ENCODE data around the gene TTLL13. TPM values are rescaled to one million over a fixed set of nuclear protein-coding genes. Genes with fewer than 3 reads are reported as not detected.
A peak's percentile ranks its signal among the peaks of the same experiment; 100 is the strongest.
"Not testable (repeated sequence)": the region's sequence is repeated elsewhere in the genome, so short reads cannot be mapped to it uniquely, and the experiment has no call there.

The TTLL13 gene
- total RNA-seq, 1 experiment from 2014 or later: 0.39 TPM

DNA sequence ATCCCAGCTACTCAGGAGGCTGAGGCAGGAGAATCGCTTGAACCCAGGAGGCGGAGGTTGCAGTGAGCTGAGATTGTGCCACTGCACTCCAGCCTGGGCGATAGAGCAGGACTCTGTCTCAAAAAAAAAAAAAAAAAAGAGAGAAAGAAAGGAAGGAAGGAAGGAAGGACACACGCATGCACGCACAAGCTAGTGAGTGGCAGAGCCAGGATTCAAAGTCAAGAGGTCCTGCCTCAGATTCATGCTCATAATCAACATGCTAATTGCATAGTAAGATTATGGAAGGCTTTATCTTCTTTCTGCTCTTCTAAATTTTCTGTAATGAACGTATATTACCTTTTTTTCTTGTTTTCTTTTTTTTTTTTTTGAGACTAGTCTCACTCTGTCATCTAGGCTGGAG is 11.4 kb downstream of the TTLL13 start:
- POLR2A ChIA-PET; BruUV-seq (replicated peaks); H3K9me3 ChIP-seq (ENCODE audit: control insufficient read depth, insufficient read depth, low read depth, low read length); ATAC-seq; H3K27ac ChIP-seq (ENCODE audit: low read length); DNase-seq (ENCODE audit: low read depth, low spot score); H3K4me1 ChIP-seq (ENCODE audit: control insufficient read depth, insufficient read depth, low read length); in situ Hi-C loops (cut with HindIII; ENCODE audit: low pct_unique_long_range_greater_than_20kb, low sequenced_read_pairs); intact Hi-C loops (cut with micrococcal nuclease; ENCODE audit: unreplicated experiment); H3K4me3 ChIP-seq (ENCODE audit: low read depth in 2 of 2, low read length in 2 of 2); H3K36me3 ChIP-seq (ENCODE audit: control insufficient read depth, insufficient read depth, low read length); H3K27me3 ChIP-seq (ENCODE audit: control insufficient read depth, insufficient read depth, low read length): not testable (repeated sequence)
- CTCF ChIA-PET: interaction anchor here (0.7 kb wide), 1 partner anchor 1083 kb away, joined by 5 read pairs; no protein-coding TSS in a partner anchor

DNA sequence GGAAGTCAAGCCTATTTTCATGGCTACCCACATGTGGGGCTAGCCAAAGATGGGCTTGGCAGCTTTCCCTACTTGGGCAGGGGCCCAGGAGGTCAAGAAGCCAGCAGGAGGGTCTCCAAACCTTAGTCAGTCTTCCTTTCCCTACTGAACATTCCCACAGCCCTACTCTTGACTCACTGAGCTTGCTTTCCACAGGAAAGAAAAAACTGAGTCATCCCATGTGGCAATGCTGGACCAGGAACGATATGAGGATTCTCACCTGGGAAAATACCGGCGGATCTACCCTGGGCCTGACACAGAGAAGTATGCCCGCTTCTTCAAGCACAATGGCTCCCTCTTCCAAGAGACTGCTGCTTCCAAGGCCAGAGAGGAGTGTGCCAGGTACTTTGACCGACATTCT is 12.5 kb downstream of the TTLL13 start:
- Histone ChIP-seq H3K36me3 (ENCODE audit: control insufficient read depth, insufficient read depth, low read length) (no peaks in the 10 kb centered on the region; the same call in none of the 2 replicates), H3K4me1 (ENCODE audit: control insufficient read depth, insufficient read depth, low read length) (peaks cover 8% of the 10 kb centered on the region), H3K4me3 (ENCODE audit: low read depth in 2 of 2, low read length in 2 of 2) (no peak overlapping the region), H3K9me3 (ENCODE audit: control insufficient read depth, insufficient read depth, low read depth, low read length) (no peaks in the 10 kb centered on the region), H3K27me3 (ENCODE audit: control insufficient read depth, insufficient read depth, low read length) (no peaks in the 10 kb centered on the region), H3K27ac (ENCODE audit: low read length) (peak overlapping the region; percentile 40; the same call in 1 of the 2 replicates)
- CTCF ChIA-PET: no interaction called here
- ATAC-seq (no peak), DNase-seq (ENCODE audit: low read depth, low spot score) (no peak)
- no TSS peak for BruUV-seq (replicated peaks)
- in situ Hi-C loops (cut with HindIII; ENCODE audit: low pct_unique_long_range_greater_than_20kb, low sequenced_read_pairs) (no loop called here), intact Hi-C loops (cut with micrococcal nuclease; ENCODE audit: unreplicated experiment) (no loop called here)
- POLR2A ChIA-PET: interaction anchor here (0.6 to 1.3 kb wide), 3 partner anchors 13 to 16 kb away, joined by 4 to 8 read pairs (median 5); partner anchors contain the start of gene TTLL13
- no peak for TF ChIP-seq SIN3A (IDR thresholded peaks at IDR 0.05; ENCODE audit: borderline replicate concordance, insufficient read depth, low read depth, low read length)
- TF ChIP-seq, protein P1, sequence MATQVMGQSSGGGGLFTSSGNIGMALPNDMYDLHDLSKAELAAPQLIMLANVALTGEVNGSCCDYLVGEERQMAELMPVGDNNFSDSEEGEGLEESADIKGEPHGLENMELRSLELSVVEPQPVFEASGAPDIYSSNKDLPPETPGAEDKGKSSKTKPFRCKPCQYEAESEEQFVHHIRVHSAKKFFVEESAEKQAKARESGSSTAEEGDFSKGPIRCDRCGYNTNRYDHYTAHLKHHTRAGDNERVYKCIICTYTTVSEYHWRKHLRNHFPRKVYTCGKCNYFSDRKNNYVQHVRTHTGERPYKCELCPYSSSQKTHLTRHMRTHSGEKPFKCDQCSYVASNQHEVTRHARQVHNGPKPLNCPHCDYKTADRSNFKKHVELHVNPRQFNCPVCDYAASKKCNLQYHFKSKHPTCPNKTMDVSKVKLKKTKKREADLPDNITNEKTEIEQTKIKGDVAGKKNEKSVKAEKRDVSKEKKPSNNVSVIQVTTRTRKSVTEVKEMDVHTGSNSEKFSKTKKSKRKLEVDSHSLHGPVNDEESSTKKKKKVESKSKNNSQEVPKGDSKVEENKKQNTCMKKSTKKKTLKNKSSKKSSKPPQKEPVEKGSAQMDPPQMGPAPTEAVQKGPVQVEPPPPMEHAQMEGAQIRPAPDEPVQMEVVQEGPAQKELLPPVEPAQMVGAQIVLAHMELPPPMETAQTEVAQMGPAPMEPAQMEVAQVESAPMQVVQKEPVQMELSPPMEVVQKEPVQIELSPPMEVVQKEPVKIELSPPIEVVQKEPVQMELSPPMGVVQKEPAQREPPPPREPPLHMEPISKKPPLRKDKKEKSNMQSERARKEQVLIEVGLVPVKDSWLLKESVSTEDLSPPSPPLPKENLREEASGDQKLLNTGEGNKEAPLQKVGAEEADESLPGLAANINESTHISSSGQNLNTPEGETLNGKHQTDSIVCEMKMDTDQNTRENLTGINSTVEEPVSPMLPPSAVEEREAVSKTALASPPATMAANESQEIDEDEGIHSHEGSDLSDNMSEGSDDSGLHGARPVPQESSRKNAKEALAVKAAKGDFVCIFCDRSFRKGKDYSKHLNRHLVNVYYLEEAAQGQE (IDR thresholded peaks at IDR 0.05; ENCODE audit: insufficient read depth in 1 of 2, low read depth in 2 of 2, low read length in 1 of 2): no peak
- no peak for TF ChIP-seq POLR2AphosphoS5 (IDR thresholded peaks at IDR 0.05; ENCODE audit: low read depth, low read length)
- TF ChIP-seq, protein P2, sequence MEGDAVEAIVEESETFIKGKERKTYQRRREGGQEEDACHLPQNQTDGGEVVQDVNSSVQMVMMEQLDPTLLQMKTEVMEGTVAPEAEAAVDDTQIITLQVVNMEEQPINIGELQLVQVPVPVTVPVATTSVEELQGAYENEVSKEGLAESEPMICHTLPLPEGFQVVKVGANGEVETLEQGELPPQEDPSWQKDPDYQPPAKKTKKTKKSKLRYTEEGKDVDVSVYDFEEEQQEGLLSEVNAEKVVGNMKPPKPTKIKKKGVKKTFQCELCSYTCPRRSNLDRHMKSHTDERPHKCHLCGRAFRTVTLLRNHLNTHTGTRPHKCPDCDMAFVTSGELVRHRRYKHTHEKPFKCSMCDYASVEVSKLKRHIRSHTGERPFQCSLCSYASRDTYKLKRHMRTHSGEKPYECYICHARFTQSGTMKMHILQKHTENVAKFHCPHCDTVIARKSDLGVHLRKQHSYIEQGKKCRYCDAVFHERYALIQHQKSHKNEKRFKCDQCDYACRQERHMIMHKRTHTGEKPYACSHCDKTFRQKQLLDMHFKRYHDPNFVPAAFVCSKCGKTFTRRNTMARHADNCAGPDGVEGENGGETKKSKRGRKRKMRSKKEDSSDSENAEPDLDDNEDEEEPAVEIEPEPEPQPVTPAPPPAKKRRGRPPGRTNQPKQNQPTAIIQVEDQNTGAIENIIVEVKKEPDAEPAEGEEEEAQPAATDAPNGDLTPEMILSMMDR (IDR thresholded peaks at IDR 0.05): no peak

DNA sequence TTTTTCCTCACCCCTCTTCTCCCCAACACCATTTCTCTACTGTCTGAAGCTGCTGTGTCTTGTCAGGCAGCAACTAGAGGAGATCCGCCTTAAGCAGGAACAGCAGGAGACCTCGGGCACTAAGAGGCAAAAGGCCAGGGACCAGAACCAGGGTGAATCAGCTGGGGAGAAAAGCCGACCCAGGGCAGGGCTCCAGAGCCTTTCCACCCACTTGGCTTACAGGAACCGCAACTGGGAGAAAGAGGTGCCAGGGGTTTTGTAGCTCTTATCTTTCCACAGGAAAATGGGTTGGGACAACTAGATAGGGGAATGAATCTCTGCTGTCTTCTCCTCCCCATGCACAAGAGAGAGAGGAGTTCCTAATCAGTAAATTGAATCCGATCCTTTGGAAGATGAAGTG is 13.1 kb downstream of the TTLL13 start:
- H3K36me3 ChIP-seq (ENCODE audit: control insufficient read depth, insufficient read depth, low read length): no peaks in the 10 kb centered on the region; the same call in none of the 2 replicates
- 0 out of 2 replicates have a peak overlapping the region, but pooled peaks have one; percentile 40 for H3K27ac ChIP-seq (ENCODE audit: low read length)
- peaks cover 14% of the 10 kb centered on the region for H3K4me1 ChIP-seq (ENCODE audit: control insufficient read depth, insufficient read depth, low read length)
- DNase-seq (ENCODE audit: low read depth, low spot score): no peak
- BruUV-seq (replicated peaks): no TSS peak
- ChIA-PET POLR2A (interaction anchor here (1.3 kb wide), 1 partner anchor 13 kb away, joined by 4 read pairs; the partner anchor contains the start of gene TTLL13), CTCF (no interaction called here)
- in situ Hi-C loops (cut with HindIII; ENCODE audit: low pct_unique_long_range_greater_than_20kb, low sequenced_read_pairs): no loop called here
- H3K27me3 ChIP-seq (ENCODE audit: control insufficient read depth, insufficient read depth, low read length): no peaks in the 10 kb centered on the region
- H3K4me3 ChIP-seq (ENCODE audit: low read depth in 2 of 2, low read length in 2 of 2): no peak overlapping the region
- H3K9me3 ChIP-seq (ENCODE audit: control insufficient read depth, insufficient read depth, low read depth, low read length): no peaks in the 10 kb centered on the region
- no peak for TF ChIP-seq SIN3A (IDR thresholded peaks at IDR 0.05; ENCODE audit: borderline replicate concordance, insufficient read depth, low read depth, low read length)
- TF ChIP-seq, protein P2 (IDR thresholded peaks at IDR 0.05): no peak
- no peak for TF ChIP-seq POLR2AphosphoS5 (IDR thresholded peaks at IDR 0.05; ENCODE audit: low read depth, low read length)
- TF ChIP-seq TCF7L2 (IDR thresholded peaks at IDR 0.05; ENCODE audit: low read depth, low read length): no peak
- TF ChIP-seq, protein P1 (IDR thresholded peaks at IDR 0.05; ENCODE audit: insufficient read depth in 1 of 2, low read depth in 2 of 2, low read length in 1 of 2): no peak
- ATAC-seq: no peak
- intact Hi-C loops (cut with micrococcal nuclease; ENCODE audit: unreplicated experiment): no loop called here
